H9 (cell line): ENCODE measurements around the gene BCAT1. TPM values are rescaled to one million over a fixed set of nuclear protein-coding genes. Genes with fewer than 3 reads are reported as not detected.

Source experiments
- DNase-seq: peaks from one replicate; pipeline ENCODE4 v3.0.0-alpha.2; 2017
- H2AFZ ChIP-seq: one replicate; pipeline ENCODE4 v1.6.1; 2013; ENCODE audit warnings: mild to moderate bottlenecking, low read length, control low read depth, moderate library complexity
- H2AK5ac ChIP-seq: 2 replicates; pipeline ENCODE4 v1.6.1; 2013; ENCODE audit warnings: low read length, control low read depth, mixed read lengths; ENCODE audit not compliant: insufficient read length
- H2BK120ac ChIP-seq: one replicate; pipeline ENCODE4 v1.6.1; 2013; ENCODE audit warnings: low read depth, mild to moderate bottlenecking, low read length, control low read depth, inconsistent platforms; ENCODE audit not compliant: poor library complexity, severe bottlenecking
- H2BK12ac ChIP-seq: 2 replicates; pipeline ENCODE4 v1.6.1; 2013; ENCODE audit warnings: low read length, control low read depth, mixed read lengths, low read depth; ENCODE audit not compliant: insufficient read length
- H2BK15ac ChIP-seq: 2 replicates; pipeline ENCODE4 v1.6.1; 2013; ENCODE audit warnings: low read depth, low read length, control low read depth
- H2BK20ac ChIP-seq: one replicate; pipeline ENCODE4 v1.6.1; 2013; ENCODE audit warnings: low read depth, mild to moderate bottlenecking, low read length, control low read depth, inconsistent platforms; ENCODE audit not compliant: poor library complexity, severe bottlenecking
- H2BK5ac ChIP-seq: 2 replicates; pipeline ENCODE4 v1.6.1; 2013; ENCODE audit warnings: low read length, control low read depth, mixed read lengths; ENCODE audit not compliant: insufficient read length
- H3K14ac ChIP-seq: 2 replicates; pipeline ENCODE4 v1.6.1; 2013; ENCODE audit warnings: low read length, control low read depth; ENCODE audit not compliant: insufficient read depth
- H3K18ac ChIP-seq: 2 replicates; pipeline ENCODE4 v1.6.1; 2013; ENCODE audit warnings: low read depth, mild to moderate bottlenecking, mixed read lengths, low read length, control low read depth; ENCODE audit not compliant: insufficient read length
- H3K23ac ChIP-seq: 2 replicates; pipeline ENCODE4 v1.6.1; 2013; ENCODE audit warnings: low read length, control low read depth, mixed read lengths, low read depth; ENCODE audit not compliant: insufficient read length
- H3K23me2 ChIP-seq: 2 replicates; pipeline ENCODE4 v1.6.1; 2013; ENCODE audit warnings: low read depth, mild to moderate bottlenecking, mixed read lengths, low read length, control low read depth; ENCODE audit not compliant: insufficient read length, poor library complexity, severe bottlenecking
- H3K27ac ChIP-seq: 2 replicates; pipeline ENCODE4 v1.5.1; 2013; ENCODE audit warnings: low read length, control low read depth, mixed read lengths, low read depth; ENCODE audit not compliant: insufficient read length
- H3K27me3 ChIP-seq: 2 replicates; pipeline ENCODE4 v1.6.1; 2013; ENCODE audit warnings: low read length, control low read depth, inconsistent platforms; ENCODE audit not compliant: insufficient read depth
- H3K4ac ChIP-seq: 2 replicates; pipeline ENCODE4 v1.6.1; 2013; ENCODE audit warnings: low read depth, mild to moderate bottlenecking, control low read depth, inconsistent platforms, low read length, moderate library complexity
- H3K4me1 ChIP-seq: 2 replicates; pipeline ENCODE4 v1.6.1; 2013; ENCODE audit warnings: low read length, control low read depth, inconsistent platforms; ENCODE audit not compliant: insufficient read depth
- H3K4me2 ChIP-seq: 2 replicates; pipeline ENCODE4 v1.6.1; 2013; ENCODE audit warnings: low read length, control low read depth, mixed read lengths; ENCODE audit not compliant: insufficient read length, insufficient read depth
- H3K56ac ChIP-seq: 2 replicates; pipeline ENCODE4 v1.6.1; 2013; ENCODE audit warnings: low read depth, mild to moderate bottlenecking, mixed read lengths, low read length, control low read depth; ENCODE audit not compliant: insufficient read length
- H3K79me1 ChIP-seq: 2 replicates; pipeline ENCODE4 v1.6.1; 2013; ENCODE audit warnings: low read depth, mild to moderate bottlenecking, moderate library complexity, low read length, control low read depth, inconsistent platforms; ENCODE audit not compliant: insufficient read depth, poor library complexity, severe bottlenecking
- H3K79me2 ChIP-seq: 2 replicates; pipeline ENCODE4 v1.6.1; 2013; ENCODE audit warnings: low read length, control low read depth, inconsistent platforms; ENCODE audit not compliant: insufficient read depth
- H3K9ac ChIP-seq: 2 replicates; pipeline ENCODE4 v1.6.1; 2013; ENCODE audit warnings: low read length, control low read depth, mixed read lengths; ENCODE audit not compliant: insufficient read length; ENCODE audit errors: extremely low read depth
- H3K9me3 ChIP-seq: one replicate; pipeline ENCODE4 v1.6.1; 2013; ENCODE audit warnings: low read depth, low read length, inconsistent platforms; ENCODE audit not compliant: control insufficient read depth
- H3T11ph ChIP-seq: one replicate; pipeline ENCODE4 v1.6.1; 2013; ENCODE audit warnings: mild to moderate bottlenecking, low read length, control low read depth, inconsistent platforms
- H4K20me1 ChIP-seq: one replicate; pipeline ENCODE4 v1.6.1; 2013; ENCODE audit not compliant: control insufficient read depth, insufficient read length, insufficient read depth
- H4K5ac ChIP-seq: 2 replicates; pipeline ENCODE4 v1.6.1; 2013; ENCODE audit warnings: low read depth, mild to moderate bottlenecking, mixed read lengths, low read length, control low read depth; ENCODE audit not compliant: insufficient read length
- H4K8ac ChIP-seq: replicated peaks from 2 replicates; pipeline ENCODE4 v1.6.1; 2013; ENCODE audit warnings: low read length, control low read depth, mixed read lengths, low read depth; ENCODE audit not compliant: insufficient read length
- H4K91ac ChIP-seq: 2 replicates; pipeline ENCODE4 v1.6.1; 2013; ENCODE audit warnings: low read depth, mild to moderate bottlenecking, moderate library complexity, mixed read lengths, low read length, control low read depth; ENCODE audit not compliant: insufficient read length
- H3K27ac Mint-ChIP-seq, 3 experiments: 2 replicates in 2 of 3; 3 replicates in 1 of 3; pipeline ENCODE4 v1.8.0; 2020 to 2021; ENCODE audit warnings: mixed read lengths in 3 of 3, mild to moderate bottlenecking in 1 of 3, moderate library complexity in 1 of 3
- H3K27me3 Mint-ChIP-seq: 2 replicates; pipeline ENCODE4 v1.8.0; 2021; ENCODE audit warnings: low read depth, mild to moderate bottlenecking, moderate library complexity, mixed read lengths
- H3K36me3 Mint-ChIP-seq, 3 experiments: 2 replicates in 2 of 3; 3 replicates in 1 of 3; pipeline ENCODE4 v1.8.0; 2020 to 2021; ENCODE audit warnings: low read depth in 3 of 3, mixed read lengths in 3 of 3; ENCODE audit not compliant: insufficient read depth in 1 of 3
- H3K4me1 Mint-ChIP-seq, 2 experiments: 2 replicates each; pipeline ENCODE4 v1.8.0; 2020; ENCODE audit warnings: mixed read lengths in 2 of 2
- H3K4me3 Mint-ChIP-seq, 2 experiments: 2 replicates in 1 of 2; 3 replicates in 1 of 2; pipeline ENCODE4 v1.8.0; 2020 to 2021; ENCODE audit warnings: mild to moderate bottlenecking in 2 of 2, mixed read lengths in 2 of 2, moderate library complexity in 1 of 2
- H3K9me3 Mint-ChIP-seq, 2 experiments: 2 replicates in 1 of 2; 3 replicates in 1 of 2; pipeline ENCODE4 v1.8.0; 2020; ENCODE audit warnings: mild to moderate bottlenecking in 2 of 2, mixed read lengths in 2 of 2, moderate library complexity in 1 of 2
- CTCF ChIP-seq: fragments of 200-600 bp; sonication (generic); conservative IDR thresholded peaks from 3 replicates; pipeline ENCODE4 v1.8.0; 2021; ENCODE audit warnings: antibody characterized with exemption, mild to moderate bottlenecking
- WGBS: extraction: QIAGEN DNeasy Blood & Tissue Kit; methylation state at CpG from one replicate; pipeline ENCODE4 v1.1.7; 2013; ENCODE audit warnings: missing lambda C conversion rate, low lambda C conversion rate, mixed read lengths; ENCODE audit not compliant: insufficient read length; ENCODE audit errors: extremely low coverage; 5-methylcytosine and 5-hydroxymethylcytosine counted together
- total RNA-seq: library from RNA; stranded (reverse); gene quantifications from 2 replicates; pipeline ENCODE4 v1.2.1, GENCODE V29; 2021

The BCAT1 gene
- total RNA-seq, 1 experiment from 2014 or later = 244 TPM

- Histone ChIP-seq H2BK15ac (no peak overlapping the region), H3K4ac (no peak overlapping the region), H3K56ac (no peak overlapping the region), H2BK20ac (no peak overlapping the region), H3K23ac (no peak overlapping the region), H3K79me2 (no peaks in the 10 kb centered on the region; the same call in 1 of the 2 replicates), H3K9me3 (no peaks in the 10 kb centered on the region), H2AK5ac (no peak overlapping the region), H3K4me2 (no peak overlapping the region), H4K20me1 (no peaks in the 10 kb centered on the region), H3K14ac (no peak overlapping the region), H3K9ac (no peak overlapping the region), H2BK5ac (no peak overlapping the region), H3K27ac (no peak overlapping the region), H3K27me3 (no peaks in the 10 kb centered on the region), H3K79me1 (peaks cover 2% of the 10 kb centered on the region), H4K91ac (no peak overlapping the region), H3T11ph (no peak overlapping the region), H2BK12ac (no peak overlapping the region), H4K5ac (no peak overlapping the region), H3K18ac (no peak overlapping the region), H4K8ac (no peak overlapping the region), H3K4me1 (no peaks in the 10 kb centered on the region; the same call in 1 of the 2 replicates), H3K23me2 (no peaks in the 10 kb centered on the region), H2AFZ (no peak overlapping the region), H2BK120ac (no peak overlapping the region)
- Mint-ChIP-seq H3K4me1 (peaks cover 27 to 32% of the 10 kb centered on the region in 2 experiments), H3K4me3 (no peak overlapping the region), H3K9me3 (peaks cover 6 to 12% of the 10 kb centered on the region in 2 experiments), H3K36me3 (peaks cover 32 to 53% (median 38%) of the 10 kb centered on the region in 3 experiments), H3K27me3 (no peaks in the 10 kb centered on the region), H3K27ac (no peak overlapping the region; a peak in 1 of 7 replicates)
- no peak for DNase-seq
- no CpG with 5 or more reads among the region's 2 CpGs for WGBS
- TF ChIP-seq CTCF = no peak
Observed at GRCh38 chr12:24853588-24853987, 95.3 kb downstream of the BCAT1 start.
